ENCODE measurements around the gene PTPRN2. TPM values are rescaled to one million over a fixed set of nuclear protein-coding genes. Genes with fewer than 3 reads are reported as not detected.

PTPRN2 gene
- total and polyA plus RNA-seq, 2 donors (not counting 3 experiments of a cell fraction or from before 2014, with no cell fraction given), result 0.62 to 0.88 TPM

- no TSS peak for BruUV-seq (replicated peaks)
- ChIA-PET POLR2A (no interaction called here), CTCF (no interaction called here)
- H4K20me1 ChIP-seq (replicated peaks; ENCODE audit: control insufficient read depth, extremely low read depth, insufficient read depth, low read length), result no peaks in the 10 kb centered on the region
- no peaks in the 10 kb centered on the region for H3K27me3 ChIP-seq (ENCODE audit: control insufficient read depth in 2 of 2, insufficient read depth in 2 of 2, low read length in 2 of 2)
- H3K4me2 ChIP-seq (ENCODE audit: insufficient read depth, low read length), result no peak overlapping the region
- no peaks in the 10 kb centered on the region for H3K79me2 ChIP-seq (ENCODE audit: control insufficient read depth, insufficient read depth, low read length)
- H3K27ac ChIP-seq (ENCODE audit: insufficient read depth, low read depth, low read length), result no peak overlapping the region
- FAIRE-seq (no peak), DNase-seq (ENCODE audit: low read depth, low spot score) (no peak)
- H2AFZ ChIP-seq (ENCODE audit: low read depth, low read length), result no peak overlapping the region
- H3K4me3 ChIP-seq (replicated peaks in 1 of 3; ENCODE audit: insufficient read depth in 1 of 3, low read depth in 1 of 3, low read length in 3 of 3), result no peak overlapping the region
- intact Hi-C loops (cut with micrococcal nuclease), result no loop called here
- no peaks in the 10 kb centered on the region for H3K36me3 ChIP-seq (ENCODE audit: control insufficient read depth in 2 of 2, extremely low read depth in 1 of 2, insufficient read depth in 2 of 2, low read length in 2 of 2)
- H3K4me1 ChIP-seq (ENCODE audit: control insufficient read depth, extremely low read depth, insufficient read depth, low read length), result no peaks in the 10 kb centered on the region
- no peak for TF ChIP-seq MAX (IDR thresholded peaks at IDR 0.05; ENCODE audit: insufficient read depth, insufficient read length)
- no peak for TF ChIP-seq EZH2 (IDR thresholded peaks at IDR 0.05; ENCODE audit: borderline replicate concordance, low read depth, low read length, severe bottlenecking)
- no peak for TF ChIP-seq GATA2 (IDR thresholded peaks at IDR 0.05; ENCODE audit: insufficient read depth, insufficient read length, low read depth, low read length)
- no peak for TF ChIP-seq CTCF (IDR thresholded peaks at IDR 0.05; ENCODE audit: extremely low read depth in 1 of 2, insufficient read depth in 1 of 2, low read depth in 1 of 2, low read length in 2 of 2)
- TF ChIP-seq MYC (IDR thresholded peaks at IDR 0.05; ENCODE audit: low read depth, low read length), result no peak
- dilution Hi-C loops (cut with MboI; ENCODE audit: extremely low pct_ligation_motif_present, low sequenced_read_pairs), result no loop called here
- peaks cover 8% of the 10 kb centered on the region for H3K9me3 ChIP-seq (replicated peaks; ENCODE audit: control insufficient read depth, insufficient read depth, low read length)
- H3K9me1 ChIP-seq (replicated peaks; ENCODE audit: control insufficient read depth, extremely low read depth, insufficient read depth, low read length), result no peaks in the 10 kb centered on the region
- H3K9ac ChIP-seq (replicated peaks; ENCODE audit: extremely low read depth, insufficient read depth, low read length), result no peak overlapping the region
Observed at GRCh38 chr7:158101821-158102450, 485.7 kb downstream of the PTPRN2 start.

Data from endothelial cell of umbilical vein (primary cell).